Measurements from ENCODE around the gene ECHS1.
"Not testable (repeated sequence)": the region's sequence is repeated elsewhere in the genome, so short reads cannot be mapped to it uniquely, and the experiment has no call there.

Gene ECHS1

DNA sequence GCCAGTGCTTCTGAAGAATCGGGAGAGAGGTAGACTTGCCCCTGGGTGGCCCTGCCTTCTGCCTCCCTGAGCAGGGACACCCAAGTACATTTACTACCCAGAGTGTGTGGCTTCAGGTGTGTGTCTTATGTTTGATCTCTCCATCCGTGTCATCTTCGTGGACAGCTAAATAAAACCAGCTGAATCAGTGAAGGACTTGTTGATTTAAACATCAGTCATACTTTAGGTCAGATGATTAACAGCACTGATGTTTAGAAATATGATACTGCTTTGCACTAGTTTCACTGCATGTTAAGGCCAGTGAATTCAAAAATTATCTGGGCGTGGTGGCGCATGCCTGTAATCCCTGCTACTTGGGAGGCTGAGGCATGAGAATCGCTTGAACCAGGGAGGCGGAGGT lies 24.8 kb upstream of the ECHS1 start:
- no peak for DNase-seq

DNA sequence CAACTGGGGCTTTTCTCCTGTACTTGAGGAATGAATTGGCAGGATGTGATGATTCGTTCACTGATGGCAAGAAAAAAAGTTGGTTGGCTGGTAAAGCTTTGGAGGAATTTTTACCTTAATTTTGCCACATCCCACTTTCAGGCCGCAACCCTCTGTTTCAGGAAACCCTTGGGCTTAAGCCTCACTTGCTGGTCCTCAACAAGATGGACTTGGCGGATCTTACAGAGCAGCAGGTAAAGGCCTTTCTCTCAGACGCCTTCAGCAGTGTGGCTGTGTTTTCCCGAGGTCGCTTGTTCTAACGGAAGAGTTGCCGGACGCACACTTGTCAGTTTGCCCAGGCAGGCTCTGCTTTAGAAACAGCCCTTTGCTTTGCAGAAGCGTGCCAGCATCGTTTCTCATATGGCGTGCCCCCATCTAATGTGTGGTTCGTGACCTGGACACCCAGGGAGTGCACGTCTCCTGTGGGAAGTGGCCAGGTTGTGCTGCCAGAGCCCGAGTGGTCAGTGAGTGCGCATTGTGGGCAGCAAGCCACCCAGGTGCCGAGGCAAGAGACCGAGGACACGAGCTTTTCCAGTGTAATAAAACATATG lies 23.0 kb upstream of the ECHS1 start:
- no peak for DNase-seq

DNA sequence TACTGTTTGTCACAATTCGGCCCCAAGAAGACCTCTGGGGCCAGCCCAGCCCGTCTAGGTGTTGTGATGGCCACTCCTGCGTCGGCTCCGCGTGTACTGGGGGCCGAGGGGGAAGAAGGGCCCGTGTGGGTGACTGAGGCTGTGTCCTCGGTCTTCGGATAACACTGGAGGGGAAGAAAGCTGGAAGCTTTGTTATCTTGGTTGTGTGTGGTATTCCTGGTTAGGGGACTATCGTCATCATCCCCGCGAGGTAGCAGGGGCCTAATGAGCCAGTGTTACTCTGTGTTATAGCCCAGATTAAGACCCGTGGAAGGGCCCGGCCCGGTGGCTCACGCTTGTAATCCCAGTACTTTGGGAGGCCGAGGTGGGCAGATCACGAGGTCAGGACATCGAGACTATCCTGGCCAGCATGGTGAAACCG lies 21.7 kb upstream of the ECHS1 start:
- DNase-seq, result no peak

DNA sequence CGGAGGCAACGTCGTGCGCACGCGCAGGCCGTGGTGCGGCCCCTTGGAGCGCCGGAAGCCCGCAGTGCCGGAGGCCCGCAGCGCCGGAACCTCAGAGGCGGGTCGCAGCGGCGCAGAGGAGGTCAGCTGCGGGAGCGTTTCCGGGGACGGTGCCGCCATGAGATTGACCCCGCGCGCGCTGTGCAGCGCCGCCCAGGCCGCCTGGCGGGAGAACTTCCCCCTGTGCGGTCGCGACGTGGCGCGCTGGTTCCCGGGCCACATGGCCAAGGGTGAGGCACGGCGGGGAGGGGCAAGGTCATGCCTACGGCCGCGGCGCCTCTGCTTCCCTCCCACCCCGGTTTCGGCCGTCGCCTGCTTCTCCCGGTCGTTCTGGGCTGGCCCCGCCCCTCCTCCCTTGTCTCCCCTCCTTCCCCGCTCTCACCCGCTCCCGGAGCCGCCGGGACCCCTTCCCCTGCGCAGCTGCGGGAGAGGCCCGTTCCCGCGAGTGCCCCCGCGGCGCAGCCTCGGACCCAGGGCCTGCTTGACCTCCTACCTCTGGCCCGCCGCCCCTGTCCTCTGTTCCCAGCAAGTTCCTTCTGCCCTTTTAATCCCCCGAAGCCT lies 21.0 kb upstream of the ECHS1 start, which contains the start of gene MTG1:
MTG1 (plus strand) TSS at position 94 of the 600 bp plus-strand sequence; CDS start at position 158, 64 bp downstream.
- DNase-seq, result peak; percentile 91

DNA sequence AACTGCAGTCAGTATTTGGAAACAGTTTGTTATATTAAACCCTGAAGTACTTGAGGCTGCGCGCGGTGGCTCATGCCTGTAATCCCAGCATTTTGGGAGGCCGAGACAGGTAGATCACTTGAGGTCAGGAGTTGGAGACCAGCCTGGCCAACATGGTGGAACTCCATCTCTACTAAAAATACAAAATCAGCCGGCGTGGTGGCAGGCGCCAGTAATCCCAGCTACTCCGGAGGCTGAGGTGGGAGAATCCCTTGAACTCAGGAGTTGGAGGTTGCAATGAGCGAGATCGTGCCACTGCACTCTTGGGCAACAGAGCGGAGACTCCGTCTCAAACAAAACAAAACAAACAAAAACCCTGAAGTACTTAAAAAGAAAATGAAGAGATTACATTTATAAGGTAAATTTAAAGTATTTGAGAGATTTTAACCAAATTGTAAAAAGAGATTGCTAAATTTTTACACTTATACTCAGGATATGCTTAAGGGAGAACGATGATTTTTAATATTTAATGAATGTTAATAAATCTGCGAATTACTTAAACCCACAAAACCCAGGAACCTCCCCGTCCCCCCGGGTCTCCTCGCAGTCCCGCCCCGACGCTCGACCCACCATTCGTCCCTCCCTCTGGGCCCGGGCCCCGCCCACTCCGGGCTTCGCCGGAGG lies 20.4 kb upstream of the ECHS1 start:
- no peak for DNase-seq

DNA sequence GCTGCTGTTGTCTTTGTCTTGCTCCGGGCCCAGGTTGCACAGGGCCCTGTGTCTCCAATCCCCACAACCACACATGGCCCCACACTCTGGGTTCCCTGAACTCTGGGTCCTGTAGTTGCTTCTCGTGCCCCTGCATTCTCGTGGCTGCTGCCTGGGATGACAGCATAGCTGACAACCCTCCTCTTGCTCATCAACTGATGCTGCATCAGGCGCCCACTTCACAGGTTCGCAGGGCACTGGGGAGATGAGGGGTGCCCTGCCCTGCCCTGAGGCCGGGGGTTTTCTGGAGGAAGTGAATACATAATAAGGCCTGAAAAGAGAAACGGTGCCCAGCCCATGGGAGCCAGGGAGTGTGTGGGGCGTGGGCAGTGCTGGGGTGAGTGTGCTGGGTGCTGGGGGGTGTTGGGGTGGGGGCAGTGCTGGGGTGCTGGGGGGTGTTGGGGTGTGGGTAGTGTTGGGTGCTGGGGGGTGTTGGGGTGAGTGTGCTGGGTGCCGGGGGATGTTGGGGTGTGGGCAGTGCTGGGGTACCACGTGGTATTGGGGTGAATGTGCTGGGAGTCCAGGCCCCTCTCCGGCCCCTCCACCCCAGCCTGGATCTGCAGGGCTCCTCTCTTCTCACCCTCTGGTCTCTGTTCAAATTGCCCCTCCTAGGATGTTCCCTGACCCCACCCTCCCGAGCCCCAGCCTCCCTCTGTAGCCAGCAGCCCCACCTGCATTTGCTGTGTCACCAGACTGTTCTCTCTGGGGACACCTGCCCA lies 18.8 kb upstream of the ECHS1 start:
- no peak for DNase-seq

DNA sequence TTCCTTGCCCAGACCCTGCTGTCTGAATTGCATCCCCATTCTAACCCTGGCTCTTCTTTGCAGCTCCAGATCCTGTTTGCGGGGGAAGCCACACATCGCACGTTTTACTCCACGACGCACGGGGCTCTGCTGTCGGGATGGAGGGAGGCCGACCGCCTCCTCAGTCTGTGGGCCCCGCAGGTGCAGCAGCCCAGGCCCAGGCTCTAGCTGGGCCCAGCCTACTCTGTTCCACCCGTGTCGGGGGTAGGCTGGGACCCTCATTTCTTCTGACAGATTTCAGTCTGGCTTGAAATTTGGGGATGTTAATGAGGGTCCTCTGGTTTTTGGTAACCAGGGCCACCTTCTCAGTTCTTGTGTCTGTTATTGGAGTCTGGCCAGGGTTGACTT lies 18.1 kb upstream of the ECHS1 start:
- no peak for DNase-seq

DNA sequence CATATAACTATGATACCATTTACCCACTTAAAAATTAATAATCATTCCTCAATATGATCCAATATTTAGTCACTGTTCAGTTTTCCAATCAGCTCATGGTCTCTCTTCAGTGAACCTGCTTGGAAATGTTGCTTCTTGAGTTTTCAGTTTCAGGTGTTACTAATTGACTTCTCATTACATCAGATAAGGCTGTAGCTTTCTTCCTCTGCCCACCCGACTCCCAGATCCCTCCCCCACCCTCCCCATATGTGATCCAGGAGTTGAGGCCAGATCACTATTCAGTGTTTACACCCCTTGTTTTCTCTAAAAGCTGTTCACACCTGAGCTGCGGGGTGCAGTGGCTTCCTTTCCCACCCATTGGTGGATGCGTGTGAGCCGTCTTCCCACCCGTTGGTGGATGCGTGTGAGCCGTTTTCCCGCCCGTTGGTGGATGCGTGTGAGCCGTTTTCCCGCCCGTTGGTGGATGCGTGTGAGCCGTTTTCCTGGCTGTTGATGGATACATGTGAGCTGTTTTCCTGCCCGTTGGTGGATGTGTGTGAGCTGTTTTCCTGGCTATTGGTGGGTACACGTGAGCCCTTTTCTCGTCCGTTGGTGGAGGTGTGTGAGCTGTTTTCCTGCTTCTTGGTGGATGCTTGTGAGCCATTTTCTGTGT lies 17.6 kb upstream of the ECHS1 start:
- DNase-seq, result no peak

DNA sequence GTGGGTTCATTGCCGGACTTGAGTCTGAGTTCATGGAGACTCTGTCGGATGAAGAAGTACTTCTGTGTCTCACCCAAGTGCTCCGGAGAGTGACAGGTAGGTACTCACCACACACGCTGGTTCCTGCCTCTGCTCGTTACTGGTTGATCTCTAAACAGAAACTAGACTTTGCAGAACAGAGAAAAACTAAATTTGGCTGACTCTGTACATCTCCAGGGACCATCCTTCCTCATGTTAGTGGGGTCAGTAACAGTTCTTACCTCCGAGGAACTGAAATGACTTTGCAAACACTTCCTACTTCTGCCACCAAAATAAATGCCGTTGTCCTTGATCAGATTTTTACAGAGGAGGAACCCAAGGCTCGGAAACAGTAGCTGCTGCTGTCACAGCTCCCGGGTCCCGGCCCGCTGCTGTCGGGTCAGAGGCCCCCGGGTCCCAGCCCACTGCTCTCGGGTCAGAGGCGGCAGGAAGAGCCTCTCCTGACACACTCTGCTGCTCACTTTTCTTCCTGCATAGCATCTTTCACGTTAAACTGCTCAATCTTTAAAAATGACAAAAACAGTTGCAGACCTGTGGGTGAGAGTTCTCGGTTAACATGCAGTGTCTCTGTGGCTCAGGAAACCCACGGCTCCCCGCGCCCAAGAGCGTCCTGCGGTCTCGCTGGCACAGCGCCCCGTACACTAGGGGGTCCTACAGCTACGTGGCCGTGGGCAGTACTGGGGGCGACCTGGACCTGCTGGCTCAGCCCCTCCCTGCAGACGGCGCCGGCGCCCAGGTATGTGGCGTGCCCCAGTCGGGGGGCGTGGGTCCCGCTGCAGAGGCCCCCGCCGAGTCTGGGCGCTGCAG lies 16.0 kb upstream of the ECHS1 start:
- DNase-seq, result peak; percentile 66

DNA sequence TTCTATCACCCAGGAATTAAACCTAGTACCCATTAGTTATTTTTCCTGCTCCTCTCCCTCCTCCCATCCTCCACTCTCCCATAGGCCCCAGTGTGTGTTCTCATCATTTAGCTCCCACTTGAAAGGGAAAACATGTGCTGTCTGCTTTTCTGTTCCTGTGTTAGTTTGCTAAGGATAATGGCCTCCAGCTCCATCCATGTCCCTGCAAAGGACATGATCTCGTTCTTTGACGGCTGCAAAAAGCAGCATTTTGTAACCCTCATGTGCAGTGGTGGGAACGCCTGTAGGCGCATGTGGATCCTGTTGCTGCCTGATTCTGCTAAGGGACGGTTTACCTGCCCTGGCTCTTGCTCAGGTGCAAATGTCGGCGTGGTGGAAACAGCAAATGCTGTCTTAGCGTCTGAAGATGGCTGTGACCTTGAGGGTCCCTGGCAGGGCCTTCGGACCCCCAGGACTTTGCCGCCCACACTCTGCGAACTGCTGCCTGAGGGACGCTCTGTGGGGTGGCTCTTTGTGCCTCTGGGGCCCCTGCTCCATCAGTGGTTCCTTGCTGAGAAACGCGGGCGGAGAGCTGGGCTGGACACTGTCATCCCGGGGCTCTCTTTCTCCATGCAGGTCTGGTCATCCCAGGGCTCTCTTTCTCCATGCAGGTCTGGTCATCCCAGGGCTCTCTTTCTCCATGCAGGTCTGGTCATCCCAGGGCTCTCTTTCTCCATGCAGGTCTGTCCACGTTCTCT lies 15.2 kb upstream of the ECHS1 start:
- DNase-seq, result no peak

DNA sequence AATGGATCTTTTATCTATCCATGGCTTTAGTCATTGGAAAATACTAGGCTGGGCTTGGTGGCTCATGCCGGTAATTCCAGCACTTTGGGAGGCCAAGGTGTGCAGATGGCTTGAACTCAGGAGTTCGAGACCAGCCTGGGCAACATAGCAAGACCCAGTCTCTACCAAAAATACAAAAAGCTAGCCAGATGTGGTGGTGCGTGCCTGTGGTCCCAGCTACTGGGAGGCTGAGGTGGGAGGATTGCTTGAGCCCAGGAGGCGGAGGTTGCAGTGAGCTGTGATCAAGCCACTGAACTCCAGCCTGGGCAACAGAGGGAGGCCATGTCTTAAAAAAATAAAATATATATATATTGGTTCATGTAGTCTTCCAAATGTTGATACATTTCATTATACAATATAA lies 13.8 kb upstream of the ECHS1 start:
- DNase-seq, result not testable (repeated sequence)

DNA sequence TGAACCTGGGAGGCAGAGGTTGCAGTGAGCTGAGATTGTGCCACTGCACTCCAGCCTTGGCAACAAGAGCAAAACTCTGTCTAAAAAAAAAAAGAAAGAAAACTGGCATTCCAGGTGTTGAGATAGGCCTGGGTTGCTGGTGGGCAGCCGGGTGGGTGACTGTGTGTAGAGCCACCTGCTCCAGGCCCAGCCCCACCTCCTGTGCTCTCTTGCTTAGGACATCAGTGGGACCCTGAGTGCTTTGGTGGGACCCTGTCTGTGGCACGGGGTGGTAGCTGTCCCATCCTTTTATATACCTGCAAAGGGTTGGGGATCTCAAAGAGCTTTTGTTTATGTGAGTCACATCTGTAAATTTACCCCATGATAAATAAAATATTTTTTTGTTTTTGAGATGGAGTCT lies 12.1 kb upstream of the ECHS1 start:
- DNase-seq, result no peak

DNA sequence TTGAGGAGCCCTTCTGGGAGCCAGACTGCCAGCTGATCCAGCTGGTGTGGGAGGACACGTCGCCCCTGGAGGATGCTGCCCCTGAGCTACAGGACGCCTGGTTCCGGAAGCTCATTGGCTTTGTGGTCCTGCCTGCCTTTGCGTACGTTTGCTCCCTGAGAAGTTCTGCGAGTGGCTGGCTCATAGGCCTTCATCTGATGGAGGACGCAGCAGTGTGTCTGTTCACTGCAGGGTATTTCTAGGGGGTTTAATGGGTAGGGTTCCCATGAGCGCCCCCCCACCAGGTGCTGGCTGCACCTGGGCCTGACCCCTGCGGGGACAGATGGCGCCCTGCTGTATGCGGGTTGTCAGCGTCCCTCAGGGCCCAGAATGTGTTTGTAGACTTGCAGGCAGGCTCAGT lies 10.9 kb upstream of the ECHS1 start:
- no peak for DNase-seq

DNA sequence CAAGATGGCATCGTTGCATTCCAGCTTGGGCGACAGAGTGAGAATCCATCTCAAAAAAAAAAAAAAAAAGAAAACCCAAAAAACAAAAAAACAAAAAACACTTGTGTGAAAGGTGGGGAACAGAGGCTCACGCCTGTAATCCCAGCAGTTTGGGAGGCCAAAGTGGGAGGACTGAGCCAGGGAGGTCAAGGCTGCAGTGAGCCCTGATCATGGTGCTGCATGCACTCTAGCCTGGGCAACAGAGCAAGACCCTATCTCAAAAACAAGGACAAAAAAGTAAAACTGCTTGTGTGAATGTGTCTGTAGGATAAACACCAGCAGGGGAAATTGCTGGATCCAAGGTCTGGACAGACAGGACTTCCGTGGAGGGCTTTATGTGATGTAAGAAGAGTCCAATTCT lies 10.4 kb upstream of the ECHS1 start:
- DNase-seq, result no peak

DNA sequence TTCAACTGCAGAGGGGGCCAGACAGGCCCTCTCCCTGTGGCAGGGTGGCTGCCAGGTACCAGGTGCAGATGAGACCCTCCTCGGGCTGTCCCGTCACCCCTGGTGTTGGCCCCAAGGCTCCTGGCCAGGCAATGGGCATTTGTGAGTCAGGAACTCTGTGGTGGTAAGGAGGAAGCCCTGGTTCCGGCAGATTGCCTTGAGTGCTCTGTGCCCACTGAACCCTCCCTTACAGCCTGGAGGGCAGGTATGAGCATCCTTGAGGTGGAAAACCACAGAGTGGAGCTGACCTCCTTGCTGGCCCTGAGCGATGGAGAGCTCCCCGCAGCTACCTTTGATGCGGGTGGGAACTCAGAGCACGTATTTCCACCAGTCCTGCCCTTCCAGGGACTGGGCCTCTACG lies 7.9 kb upstream of the ECHS1 start:
- no peak for DNase-seq

DNA sequence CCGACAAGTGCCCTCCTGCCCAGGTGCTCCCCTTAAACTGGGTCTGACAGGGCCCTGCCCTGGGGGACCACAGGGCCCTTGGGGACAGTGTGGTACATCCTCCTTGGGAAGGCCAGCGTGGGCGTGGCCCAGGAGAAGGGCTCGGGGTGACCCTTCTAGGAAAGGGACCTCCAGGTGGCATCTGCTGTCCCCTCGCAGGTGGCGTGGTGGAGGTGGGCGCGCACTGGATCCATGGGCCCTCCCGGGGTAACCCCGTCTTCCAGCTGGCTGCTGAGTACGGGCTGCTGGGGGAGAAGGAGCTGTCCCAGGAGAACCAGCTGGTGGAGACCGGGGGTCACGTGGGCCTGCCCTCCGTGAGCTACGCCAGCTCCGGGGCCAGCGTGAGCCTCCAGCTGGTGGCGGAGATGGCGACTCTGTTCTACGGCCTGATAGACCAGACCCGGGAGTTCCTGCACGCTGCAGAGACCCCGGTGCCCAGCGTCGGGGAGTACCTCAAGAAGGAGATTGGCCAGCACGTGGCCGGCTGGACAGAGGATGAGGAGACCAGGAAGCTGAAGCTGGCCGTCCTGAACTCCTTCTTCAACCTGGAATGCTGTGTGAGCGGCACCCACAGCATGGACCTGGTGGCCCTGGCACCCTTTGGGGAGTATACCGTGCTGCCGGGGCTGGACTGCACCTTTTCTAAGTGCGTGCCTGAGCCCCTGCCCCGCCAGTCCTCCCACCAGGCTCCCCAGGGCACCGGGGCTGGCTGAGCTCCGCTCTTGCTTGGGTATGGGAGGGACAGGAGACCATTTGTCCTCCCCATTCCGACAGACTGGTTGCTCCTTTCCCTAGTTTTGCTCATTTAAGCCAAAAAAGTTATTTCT lies 6.9 kb upstream of the ECHS1 start:
- no peak for DNase-seq

DNA sequence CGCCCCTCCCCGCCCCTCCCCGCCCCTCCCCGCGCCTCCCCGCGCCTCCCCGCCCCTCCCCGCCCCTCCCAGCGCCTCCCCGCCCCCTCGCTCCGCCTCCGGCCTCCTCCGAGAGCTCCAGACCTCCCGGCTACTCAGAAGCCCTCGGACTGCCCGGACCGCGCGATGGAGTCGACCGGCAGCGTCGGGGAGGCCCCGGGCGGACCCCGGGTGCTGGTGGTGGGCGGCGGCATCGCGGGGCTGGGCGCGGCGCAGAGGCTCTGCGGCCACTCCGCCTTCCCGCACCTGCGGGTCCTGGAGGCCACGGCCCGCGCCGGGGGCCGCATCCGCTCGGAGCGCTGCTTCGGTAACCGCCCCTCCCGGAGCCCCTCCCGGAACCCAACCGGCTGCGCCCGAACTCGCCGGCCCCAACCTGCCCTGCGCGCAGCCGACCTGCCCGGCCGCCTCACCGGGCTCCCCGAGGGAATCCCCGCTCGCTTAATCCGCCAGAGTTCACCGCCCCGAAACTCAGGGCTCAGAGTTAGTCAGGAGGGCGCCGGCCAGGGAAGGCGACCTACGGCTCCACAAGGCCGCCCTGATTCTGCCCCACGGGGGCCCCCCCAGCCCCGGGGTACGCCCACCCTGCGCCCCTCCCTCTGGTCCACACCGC lies 6.1 kb upstream of the ECHS1 start, which contains the start of gene PAOX:
PAOX (plus strand) TSS at position 111 of the 649 bp plus-strand sequence; CDS start at position 166, 55 bp downstream.
- DNase-seq, result peak; percentile 61

DNA sequence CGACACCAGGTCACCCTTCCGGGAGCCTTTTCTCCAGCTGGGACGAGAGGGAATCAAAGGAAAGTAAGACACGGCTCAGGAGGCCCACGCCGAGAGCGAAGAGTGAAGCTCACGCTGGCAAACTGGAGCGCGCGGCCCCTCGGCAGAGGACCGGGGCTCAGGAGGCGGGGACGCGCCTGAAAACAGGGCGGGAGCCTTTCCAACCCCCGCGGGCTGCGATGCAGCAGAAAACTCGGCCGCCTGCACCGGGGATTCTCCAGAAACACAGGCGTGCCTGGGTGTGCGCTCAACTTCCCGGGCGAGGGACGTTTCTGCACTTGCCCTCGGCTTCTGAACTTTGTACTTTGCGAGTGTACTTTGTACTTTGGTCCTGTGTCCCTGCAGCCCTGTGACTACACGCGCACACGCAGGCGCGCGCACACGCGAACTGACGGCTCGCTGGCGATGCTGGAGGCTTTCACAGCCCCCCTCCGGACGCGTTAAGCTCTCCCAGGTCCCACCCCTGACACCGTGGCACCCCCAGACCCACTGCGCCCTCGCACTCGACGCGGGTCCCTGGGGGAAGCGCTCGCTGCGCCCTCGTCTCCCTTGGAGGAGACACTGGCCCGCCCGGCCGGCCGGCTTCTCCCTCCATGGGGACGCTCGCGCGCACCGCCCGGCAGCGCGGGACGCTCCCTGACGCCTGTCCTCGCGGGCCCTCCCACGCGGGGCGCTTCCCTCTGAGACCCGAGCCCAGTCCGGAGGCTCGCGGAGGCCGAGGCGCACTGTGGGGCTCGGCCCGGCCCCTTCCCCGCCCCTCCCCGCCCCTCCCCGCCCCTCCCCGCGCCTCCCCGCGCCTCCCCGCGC lies 5.3 kb upstream of the ECHS1 start:
- peak; percentile 44 for DNase-seq

DNA sequence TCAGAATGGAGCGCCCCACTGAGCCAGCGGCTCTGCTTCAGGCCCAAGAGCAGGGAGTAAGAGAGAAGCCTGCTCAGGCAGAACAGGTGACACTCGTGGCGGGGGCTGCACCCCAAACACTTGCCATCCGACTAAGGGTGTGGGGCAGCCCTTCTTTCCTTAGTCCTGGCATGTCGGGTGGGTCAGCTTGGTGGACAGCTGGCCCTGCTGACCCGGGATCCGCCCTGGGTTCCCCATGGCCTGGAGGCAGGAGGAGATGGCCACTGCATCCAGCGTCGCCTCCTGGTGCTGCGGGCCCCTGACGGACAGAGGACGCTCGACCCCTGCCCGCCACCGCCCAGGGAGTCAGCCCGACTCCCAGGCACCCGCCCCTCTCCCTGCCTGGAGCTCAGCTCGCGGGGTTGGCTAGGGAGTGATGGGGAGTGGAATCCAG lies 4.7 kb upstream of the ECHS1 start:
- no peak for DNase-seq

All from CD4-positive, alpha-beta T cell treated with Interferon gamma for 1 hour (primary cell).